B cell (primary cell): Measurements from ENCODE around the gene KDM4F. TPM values are rescaled to one million over a fixed set of nuclear protein-coding genes. Genes with fewer than 3 reads are reported as not detected.

Experiments used
- ATAC-seq: fragments of 200-7000 bp; cut with Tn5 transposase; one replicate; pipeline ENCODE4 v1.10.0; 2021; ENCODE audit warnings: low read depth, mild to moderate bottlenecking, moderate number of reproducible peaks, moderate library complexity
- CTCF ChIA-PET: fragments of 350-600 bp; sonication (Branson Sonifier 250); formaldehyde crosslinking; loops from one replicate; lab custom pipeline; 2021; ENCODE audit warnings: antibody characterized with exemption, inconsistent platforms; lab: Charles Lee
- POLR2A ChIA-PET: fragments of 350-600 bp; sonication (Branson Sonifier 250); formaldehyde crosslinking; loops from one replicate; lab custom pipeline; 2021; ENCODE audit warnings: antibody characterized with exemption; lab: Charles Lee
- DNase-seq: peaks from one replicate; pipeline ENCODE4 v3.0.0; 2013
- H2AFZ ChIP-seq: 2 replicates; pipeline ENCODE4 v1.6.1; 2012; ENCODE audit warnings: mild to moderate bottlenecking, low read depth, low read length; ENCODE audit not compliant: insufficient read depth, poor library complexity, severe bottlenecking
- H3K27ac ChIP-seq, 2 donors: 1 replicate in 1 of 2; 2 replicates in 1 of 2; pipeline ENCODE4 v1.5.1; 2012 to 2013; ENCODE audit warnings: low read length in 2 of 2, mild to moderate bottlenecking in 2 of 2, moderate library complexity in 1 of 2
- H3K27me3 ChIP-seq, 4 experiments: fragments of 200-600 bp in 1 of 4; sonication (generic) in 1 of 4; replicated peaks in 1 of 4; 1 replicate in 2 of 4; 2 replicates in 2 of 4; pipeline versions ENCODE4 v1.6.1 to v1.7.0; 2013 to 2016; ENCODE audit warnings: low read length in 3 of 4, mild to moderate bottlenecking in 2 of 4, mixed read lengths in 1 of 4, moderate library complexity in 1 of 4; ENCODE audit not compliant: insufficient read depth in 4 of 4, control insufficient read depth in 3 of 4; ENCODE audit errors: control extremely low read depth in 1 of 4
- H3K36me3 ChIP-seq, 2 experiments: replicated peaks in 1 of 2; 1 replicate in 1 of 2; 2 replicates in 1 of 2; pipeline versions ENCODE4 v1.6.1 to v1.7.1; 2013; ENCODE audit warnings: low read length in 1 of 2; ENCODE audit not compliant: insufficient read depth in 2 of 2, control insufficient read depth in 1 of 2; ENCODE audit errors: control extremely low read depth in 1 of 2, extremely low read depth in 1 of 2
- H3K4me1 ChIP-seq, 2 donors: fragments of 200-600 bp in 1 of 2; sonication (generic) in 1 of 2; 1 replicate in 1 of 2; 2 replicates in 1 of 2; pipeline versions ENCODE4 v1.5.1 to v1.6.1; 2013 to 2017; ENCODE audit warnings: low read length in 2 of 2; ENCODE audit not compliant: control insufficient read depth in 2 of 2, insufficient read depth in 2 of 2
- H3K4me2 ChIP-seq: replicated peaks from 2 replicates; pipeline ENCODE3; 2012; ENCODE audit warnings: mild to moderate bottlenecking, low read depth, low read length; ENCODE audit not compliant: poor library complexity, severe bottlenecking
- H3K4me3 ChIP-seq, 5 experiments: fragments of 200-600 bp in 1 of 5; sonication (generic) in 1 of 5; 1 replicate in 3 of 5; 2 replicates in 2 of 5; pipeline versions ENCODE4 v1.5.1 to v1.7.0; 2011 to 2016; ENCODE audit warnings: low read length in 4 of 5, mild to moderate bottlenecking in 4 of 5, low read depth in 2 of 5, control low read depth in 1 of 5, moderate library complexity in 1 of 5; ENCODE audit not compliant: insufficient read depth in 1 of 5; ENCODE audit errors: control extremely low read depth in 1 of 5, extremely low read depth in 1 of 5
- H3K79me2 ChIP-seq: fragments of 200-600 bp; sonication (generic); one replicate; pipeline ENCODE4 v1.6.0; 2016; ENCODE audit warnings: low read length; ENCODE audit not compliant: control insufficient read depth, insufficient read depth
- H3K9ac ChIP-seq: fragments of 200-600 bp; sonication (generic); 2 replicates; pipeline ENCODE4 v1.6.1; 2017; ENCODE audit warnings: mild to moderate bottlenecking, low read length, moderate library complexity
- H3K9me3 ChIP-seq, 3 donors: one replicate each; pipeline versions ENCODE4 v1.6.1 to v1.7.1; 2013; ENCODE audit warnings: low read length in 2 of 3; ENCODE audit not compliant: control insufficient read depth in 2 of 3, insufficient read depth in 1 of 3; ENCODE audit errors: control extremely low read depth in 1 of 3
- H4K20me1 ChIP-seq: 2 replicates; pipeline ENCODE4 v1.6.0; 2012; ENCODE audit warnings: mild to moderate bottlenecking, low read length; ENCODE audit not compliant: insufficient read depth, control insufficient read depth, poor library complexity, severe bottlenecking
- H3K27ac Mint-ChIP-seq: one replicate; pipeline ENCODE4 v1.8.0; 2021; ENCODE audit warnings: mixed read lengths
- H3K27me3 Mint-ChIP-seq: one replicate; pipeline ENCODE4 v1.8.0; 2021; ENCODE audit warnings: mixed read lengths
- H3K4me1 Mint-ChIP-seq: one replicate; pipeline ENCODE4 v1.8.0; 2021; ENCODE audit warnings: mixed read lengths
- H3K4me3 Mint-ChIP-seq: one replicate; pipeline ENCODE4 v1.8.0; 2021; ENCODE audit warnings: mixed read lengths
- H3K9me3 Mint-ChIP-seq: one replicate; pipeline ENCODE4 v1.8.0; 2022; ENCODE audit warnings: mixed read lengths; ENCODE audit not compliant: insufficient read depth
- EZH2 ChIP-seq: IDR thresholded peaks from 2 replicates; pipeline ENCODE4 v1.6.1; 2012; ENCODE audit warnings: borderline replicate concordance, low read depth, mild to moderate bottlenecking, moderate library complexity, low read length; ENCODE audit not compliant: insufficient read depth, poor library complexity, severe bottlenecking
- WGBS: methylation state at CpG from one replicate; pipeline ENCODE4 v1.1.5; 2013; ENCODE audit warnings: missing lambda C conversion rate; ENCODE audit not compliant: insufficient coverage; 5-methylcytosine and 5-hydroxymethylcytosine counted together
- intact Hi-C: fragments of 100-400 bp; cut with micrococcal nuclease; formaldehyde crosslinking; loops from one replicate; pipeline ENCODE4 v1.10.0; 2022
- polyA plus RNA-seq: library from polyadenylated mRNA; depleted of rRNA; stranded (reverse); fragments of >200 nt; gene quantifications from 2 replicates; pipeline ENCODE4 v1.2.3, GENCODE V29; 2012
- total RNA-seq, 2 donors: library from RNA; stranded (reverse); fragments of 120-200 nt in 1 of 2; gene quantifications; 1 replicate in 1 of 2; 2 replicates in 1 of 2; pipeline versions ENCODE4 v1.2.3 to v1.2.4, GENCODE V29; 2013 to 2022
- TF ChIP-seq, protein P1 (sequence below): fragments of 200-600 bp; IDR thresholded peaks from one replicate; pipeline ENCODE4 v1.8.0; 2022; ENCODE audit warnings: antibody characterized with exemption, mild to moderate bottlenecking

The KDM4F gene
- total and polyA plus RNA-seq, 2 donors (not counting 1 experiment from before 2014, with no cell fraction given), result not detected

DNA sequence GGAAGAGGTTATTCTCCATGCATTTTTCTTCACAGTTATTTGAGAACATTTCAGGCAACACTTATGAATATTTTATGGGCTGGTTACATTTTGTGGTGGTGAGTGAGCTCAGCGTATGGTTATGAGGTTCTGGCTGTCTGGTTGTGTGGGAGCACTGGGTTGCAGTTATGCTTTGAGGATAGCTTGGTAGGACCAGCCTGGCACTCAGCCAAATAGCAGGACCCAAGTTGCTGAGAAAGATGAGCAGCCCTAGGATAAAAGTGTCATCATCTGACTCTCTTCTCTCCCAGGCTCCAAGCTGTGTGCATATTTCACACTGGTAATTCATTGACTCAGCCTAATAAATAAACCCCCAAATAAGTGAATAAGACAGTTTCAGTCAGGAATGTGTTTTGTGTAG is 9.4 kb downstream of the KDM4F start:
- Histone ChIP-seq H3K4me2 (no peak overlapping the region), H3K4me3 (no peak overlapping the region), H3K36me3 (no peaks in the 10 kb centered on the region), H2AFZ (no peak overlapping the region), H4K20me1 (no peaks in the 10 kb centered on the region), H3K79me2 (no peaks in the 10 kb centered on the region), H3K9ac (no peak overlapping the region), H3K27me3 (no peaks in the 10 kb centered on the region), H3K4me1 (peaks cover 3 to 7% of the 10 kb centered on the region in 2 donors), H3K27ac (no peak overlapping the region), H3K9me3 (no peaks in the 10 kb centered on the region)
- no peaks in the 10 kb centered on the region for H3K9me3 Mint-ChIP-seq
- POLR2A ChIA-PET, result no interaction called here
- H3K4me3 Mint-ChIP-seq, result no peak overlapping the region
- ATAC-seq, result no peak
- CTCF ChIA-PET, result interaction anchor here (2.0 to 3.3 kb wide), 2 partner anchors 9 to 14 kb away, joined by 5 to 15 read pairs; partner anchors contain the start of gene SRSF8
- intact Hi-C loops, result no loop called here
- TF ChIP-seq EZH2, result no peak
- TF ChIP-seq, protein P1, sequence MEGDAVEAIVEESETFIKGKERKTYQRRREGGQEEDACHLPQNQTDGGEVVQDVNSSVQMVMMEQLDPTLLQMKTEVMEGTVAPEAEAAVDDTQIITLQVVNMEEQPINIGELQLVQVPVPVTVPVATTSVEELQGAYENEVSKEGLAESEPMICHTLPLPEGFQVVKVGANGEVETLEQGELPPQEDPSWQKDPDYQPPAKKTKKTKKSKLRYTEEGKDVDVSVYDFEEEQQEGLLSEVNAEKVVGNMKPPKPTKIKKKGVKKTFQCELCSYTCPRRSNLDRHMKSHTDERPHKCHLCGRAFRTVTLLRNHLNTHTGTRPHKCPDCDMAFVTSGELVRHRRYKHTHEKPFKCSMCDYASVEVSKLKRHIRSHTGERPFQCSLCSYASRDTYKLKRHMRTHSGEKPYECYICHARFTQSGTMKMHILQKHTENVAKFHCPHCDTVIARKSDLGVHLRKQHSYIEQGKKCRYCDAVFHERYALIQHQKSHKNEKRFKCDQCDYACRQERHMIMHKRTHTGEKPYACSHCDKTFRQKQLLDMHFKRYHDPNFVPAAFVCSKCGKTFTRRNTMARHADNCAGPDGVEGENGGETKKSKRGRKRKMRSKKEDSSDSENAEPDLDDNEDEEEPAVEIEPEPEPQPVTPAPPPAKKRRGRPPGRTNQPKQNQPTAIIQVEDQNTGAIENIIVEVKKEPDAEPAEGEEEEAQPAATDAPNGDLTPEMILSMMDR, result no peak
- H3K27me3 Mint-ChIP-seq, result peaks cover 4% of the 10 kb centered on the region
- no peak overlapping the region for H3K27ac Mint-ChIP-seq
- no CpG with 5 or more reads among the region's 1 CpG for WGBS
- no peak for DNase-seq
- peaks cover 13% of the 10 kb centered on the region for H3K4me1 Mint-ChIP-seq

DNA sequence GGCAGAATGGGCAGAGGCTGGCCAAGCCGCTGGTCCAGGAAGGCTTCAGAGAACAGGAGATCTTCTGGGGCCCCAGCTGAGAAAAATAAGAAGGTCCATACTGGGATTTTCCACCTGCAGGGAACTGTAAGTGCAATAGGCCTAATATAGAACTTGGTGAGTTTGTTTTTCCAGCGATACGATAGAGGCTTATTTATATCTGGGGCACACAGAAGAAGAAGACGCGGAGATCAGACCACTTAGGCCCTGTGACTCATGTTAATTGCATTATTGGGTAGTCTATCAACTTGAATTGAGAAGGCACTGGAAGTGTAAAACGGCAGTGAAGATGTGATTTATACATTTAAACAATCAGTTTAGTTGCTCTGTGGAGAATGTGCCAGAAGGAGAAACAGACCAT is 9.8 kb downstream of the KDM4F start:
- ChIA-PET POLR2A (no interaction called here), CTCF (no interaction called here)
- intact Hi-C loops, result no loop called here
- no peaks in the 10 kb centered on the region for H3K36me3 ChIP-seq
- H3K27ac ChIP-seq, result no peak overlapping the region
- ATAC-seq, result no peak
- no peaks in the 10 kb centered on the region for H4K20me1 ChIP-seq
- Mint-ChIP-seq H3K4me3 (no peak overlapping the region), H3K27ac (no peak overlapping the region), H3K9me3 (no peaks in the 10 kb centered on the region), H3K27me3 (peaks cover 4% of the 10 kb centered on the region), H3K4me1 (peaks cover 13% of the 10 kb centered on the region)
- no peak overlapping the region for H3K9ac ChIP-seq
- H3K4me2 ChIP-seq, result no peak overlapping the region
- H3K9me3 ChIP-seq, result no peaks in the 10 kb centered on the region
- H3K4me3 ChIP-seq, result no peak overlapping the region
- no peak for DNase-seq
- no peaks in the 10 kb centered on the region for H3K27me3 ChIP-seq
- H2AFZ ChIP-seq, result no peak overlapping the region
- peaks cover 3 to 7% of the 10 kb centered on the region in 2 donors for H3K4me1 ChIP-seq
- TF ChIP-seq, protein P1, result no peak
- no peak for TF ChIP-seq EZH2
- H3K79me2 ChIP-seq, result no peaks in the 10 kb centered on the region
- WGBS, result 93% methylated on average over 3 of the region's 6 CpGs
